SK-N-SH (cell line): ENCODE results near the gene ATP11B. TPM values are rescaled to one million over a fixed set of nuclear protein-coding genes. Genes with fewer than 3 reads are reported as not detected.

Source experiments
- CTCF ChIA-PET: fragments of 300-600, 350-600 bp; formaldehyde crosslinking; extraction: SDS; loops from one replicate; lab custom pipeline; 2021; lab: Yijun Ruan, JAX
- POLR2A ChIA-PET: fragments of 350-600 bp; sonication (Branson Sonifier 250); formaldehyde crosslinking; extraction: SDS; loops from one replicate; lab custom pipeline; 2020; ENCODE audit warnings: antibody characterized with exemption, inconsistent platforms; lab: Yijun Ruan, JAX
- DNase-seq: peaks from one replicate; pipeline ENCODE4 v3.0.0; 2012
- H2AFZ ChIP-seq: fragments of 200-600 bp; sonication (generic); 2 replicates; pipeline ENCODE4 v1.8.1; 2016; ENCODE audit warnings: antibody characterized with exemption, mild to moderate bottlenecking, low read depth
- H3F3A ChIP-seq: fragments of 200-600 bp; sonication (generic); replicated peaks from 2 replicates; pipeline ENCODE3; 2016; ENCODE audit warnings: antibody characterized with exemption, mild to moderate bottlenecking; ENCODE audit not compliant: insufficient read depth
- H3K27ac ChIP-seq, 2 experiments: fragments of 200-500 bp in 1 of 2; fragments of 200-600 bp in 1 of 2; sonication (Bioruptor generic) in 1 of 2; sonication (generic), shearing (Covaris generic) in 1 of 2; 2 replicates each; pipeline versions ENCODE4 v1.5.1 to v1.6.1; 2014 to 2016; ENCODE audit warnings: low read depth in 2 of 2, inconsistent platforms in 1 of 2, low read length in 1 of 2, mild to moderate bottlenecking in 1 of 2, mixed read lengths in 1 of 2
- H3K27me3 ChIP-seq: fragments of 200-600 bp; sonication (generic), shearing (Covaris generic); 2 replicates; pipeline ENCODE4 v1.6.1; 2016; ENCODE audit warnings: mixed run types; ENCODE audit not compliant: insufficient read depth
- H3K36me3 ChIP-seq, 2 experiments: fragments of 200-500 bp in 1 of 2; fragments of 200-600 bp in 1 of 2; sonication (Bioruptor generic) in 1 of 2; sonication (generic) in 1 of 2; replicated peaks in 1 of 2; 2 replicates each; pipeline versions ENCODE3 to v1.5.1; 2014 to 2016; ENCODE audit warnings: low read length in 1 of 2, mild to moderate bottlenecking in 1 of 2; ENCODE audit not compliant: insufficient read depth in 2 of 2, control insufficient read depth in 1 of 2
- H3K4me1 ChIP-seq, 2 experiments: fragments of 200-500 bp in 1 of 2; fragments of 200-600 bp in 1 of 2; sonication (Bioruptor generic) in 1 of 2; sonication (generic), shearing (Covaris generic) in 1 of 2; 2 replicates each; pipeline versions ENCODE4 v1.5.1 to v1.6.1; 2014 to 2016; ENCODE audit warnings: low read depth in 1 of 2, low read length in 1 of 2, mixed run types in 1 of 2; ENCODE audit not compliant: insufficient read depth in 2 of 2, control insufficient read depth in 1 of 2
- H3K4me2 ChIP-seq: fragments of 200-600 bp; sonication (generic), shearing (Covaris generic); 2 replicates; pipeline ENCODE4 v1.6.1; 2017; ENCODE audit warnings: mixed run types
- H3K4me3 ChIP-seq, 2 experiments: fragments of 200-500 bp in 1 of 2; fragments of 200-600 bp in 1 of 2; sonication (Bioruptor generic) in 1 of 2; sonication (generic), shearing (Covaris generic) in 1 of 2; 2 replicates each; pipeline versions ENCODE4 v1.5.1 to v1.8.1; 2014 to 2016; ENCODE audit warnings: low read depth in 2 of 2, inconsistent platforms in 1 of 2, low read length in 1 of 2, mild to moderate bottlenecking in 1 of 2, mixed read lengths in 1 of 2, moderate library complexity in 1 of 2
- H3K79me2 ChIP-seq: fragments of 200-600 bp; sonication (generic); 2 replicates; pipeline ENCODE4 v1.8.1; 2017; ENCODE audit warnings: mild to moderate bottlenecking; ENCODE audit not compliant: insufficient read depth
- H3K9ac ChIP-seq: fragments of 200-600 bp; sonication (generic); 2 replicates; pipeline ENCODE4 v1.6.1; 2017; ENCODE audit warnings: mixed run types
- H3K9me2 ChIP-seq: fragments of 200-600 bp; sonication (generic); 2 replicates; pipeline ENCODE4 v1.6.1; 2017; ENCODE audit warnings: mixed run types
- H3K9me3 ChIP-seq: fragments of 200-600 bp; sonication (generic); 2 replicates; pipeline ENCODE4 v1.6.1; 2017; ENCODE audit warnings: mixed run types, mild to moderate bottlenecking, moderate library complexity
- H4K20me1 ChIP-seq: fragments of 200-600 bp; sonication (generic); 2 replicates; pipeline ENCODE4 v1.6.1; 2017; ENCODE audit warnings: mild to moderate bottlenecking, mixed run types; ENCODE audit not compliant: insufficient read depth
- CHD2 ChIP-seq: fragments of 150-350 bp; IDR thresholded peaks from 2 replicates; pipeline ENCODE4 v1.6.1; 2018; ENCODE audit warnings: low read length; ENCODE audit not compliant: partially characterized antibody
- EP300 ChIP-seq, 2 experiments: IDR thresholded peaks; 2 replicates each; pipeline versions ENCODE4 v1.4.0 to v1.6.1; 2012; ENCODE audit warnings: borderline replicate concordance in 1 of 2, low read depth in 1 of 2, low read length in 1 of 2
- FOSL2 ChIP-seq: IDR thresholded peaks from 2 replicates; pipeline ENCODE4 v1.4.0; 2012; ENCODE audit warnings: low read depth, mild to moderate bottlenecking, moderate library complexity, borderline replicate concordance
- GABPA ChIP-seq: IDR thresholded peaks from 2 replicates; pipeline ENCODE4 v1.4.0; 2012; ENCODE audit warnings: low read depth, mild to moderate bottlenecking
- GATA2 ChIP-seq: sonication (generic); formaldehyde crosslinking; IDR thresholded peaks from 2 replicates; pipeline ENCODE4 v1.5.0; 2020; ENCODE audit warnings: mild to moderate bottlenecking, missing genetic modification reagents
- MXI1 ChIP-seq: IDR thresholded peaks from 2 replicates; pipeline ENCODE4 v1.6.1; 2012; ENCODE audit warnings: mild to moderate bottlenecking, low read depth, low read length, improper control_type of control experiment
- NFIC ChIP-seq: IDR thresholded peaks from 2 replicates; pipeline ENCODE4 v1.4.0; 2012; ENCODE audit warnings: borderline replicate concordance
- REST ChIP-seq: IDR thresholded peaks from 2 replicates; pipeline ENCODE4 v1.6.1; 2012; ENCODE audit warnings: mild to moderate bottlenecking, low read depth, low read length, moderate library complexity
- SIN3A ChIP-seq: IDR thresholded peaks from 2 replicates; pipeline ENCODE4 v1.6.1; 2012; ENCODE audit warnings: low read depth, mild to moderate bottlenecking, low read length, moderate library complexity, borderline replicate concordance
- SMC3 ChIP-seq: IDR thresholded peaks from 2 replicates; pipeline ENCODE4 v1.6.1; 2012; ENCODE audit warnings: low read depth, low read length, improper control_type of control experiment
- TCF12 ChIP-seq: IDR thresholded peaks from 2 replicates; pipeline ENCODE4 v1.4.0; 2012
- WGBS: methylation state at CpG from one replicate; pipeline ENCODE4 v1.1.6; 2017; ENCODE audit warnings: low lambda C conversion rate; 5-methylcytosine and 5-hydroxymethylcytosine counted together
- polyA plus RNA-seq, 3 experiments: library from polyadenylated mRNA; depleted of rRNA; stranded (reverse); fragments of >200 nt; gene quantifications; 2 replicates each; pipeline ENCODE4 v1.2.3, GENCODE V29; 2012
- TF ChIP-seq, protein P1 (sequence below): fragments of 200-600 bp; sonication (generic); IDR thresholded peaks from 2 replicates; pipeline ENCODE4 v1.6.1; 2017; ENCODE audit warnings: antibody characterized with exemption, mild to moderate bottlenecking, moderate library complexity
- TF ChIP-seq, protein P2 (sequence below): IDR thresholded peaks from 2 replicates; pipeline ENCODE4 v1.4.0; 2012; ENCODE audit warnings: low read depth
- TF ChIP-seq, protein P3 (sequence below): IDR thresholded peaks from 2 replicates; pipeline ENCODE4 v1.4.0; 2012; ENCODE audit warnings: low read depth, borderline replicate concordance

ATP11B gene
- polyA plus RNA-seq, 1 of the 3 experiments (the other 2 are of a cell fraction): 8.7 TPM

GRCh38 chr3:182919866-182920357 lies 126.6 kb downstream of the ATP11B start:
- no peak for DNase-seq
- 86% methylated on average over 5 of the region's 5 CpGs for WGBS
- no peak overlapping the region for H3K9ac ChIP-seq
- ChIA-PET CTCF (interaction anchor here (4.3 kb wide), 1 partner anchor 10 kb away, joined by 24 read pairs; no protein-coding TSS in a partner anchor), POLR2A (no interaction called here)
- no peaks in the 10 kb centered on the region for H3K9me2 ChIP-seq
- no peak overlapping the region for H3K4me3 ChIP-seq
- H3K4me2 ChIP-seq: no peak overlapping the region
- no peaks in the 10 kb centered on the region for H3F3A ChIP-seq
- H3K9me3 ChIP-seq: no peaks in the 10 kb centered on the region
- H3K36me3 ChIP-seq: peaks cover 23 to 24% of the 10 kb centered on the region in 2 experiments
- H2AFZ ChIP-seq: no peak overlapping the region
- H4K20me1 ChIP-seq: no peaks in the 10 kb centered on the region
- no peaks in the 10 kb centered on the region for H3K27me3 ChIP-seq
- H3K27ac ChIP-seq: no peak overlapping the region
- H3K4me1 ChIP-seq: peaks cover 0 to 5% of the 10 kb centered on the region in 2 experiments; a peak in 2 of 4 replicates
- H3K79me2 ChIP-seq: no peaks in the 10 kb centered on the region
- TF ChIP-seq GABPA (no peak), EP300 (IDR thresholded peaks at IDR 0.05; ENCODE audit: borderline replicate concordance in 1 of 2, low read depth in 1 of 2, low read length in 1 of 2) (no peak), FOSL2 (no peak), GATA2 (CRISPR knock-in tag) (no peak), NFIC (no peak), TCF12 (no peak), SIN3A (no peak), REST (no peak)

GRCh38 chr3:182920515-182921084 lies 127.3 kb downstream of the ATP11B start:
- DNase-seq: no peak
- Histone ChIP-seq H3K36me3 (peaks cover 18 to 19% of the 10 kb centered on the region in 2 experiments), H4K20me1 (no peaks in the 10 kb centered on the region), H3F3A (no peaks in the 10 kb centered on the region), H3K4me1 (peaks cover 0 to 5% of the 10 kb centered on the region in 2 experiments; a peak in 2 of 4 replicates), H3K4me3 (no peak overlapping the region), H3K79me2 (no peaks in the 10 kb centered on the region), H3K9me3 (no peaks in the 10 kb centered on the region), H3K4me2 (no peak overlapping the region), H3K27me3 (no peaks in the 10 kb centered on the region), H3K9ac (no peak overlapping the region), H3K9me2 (no peaks in the 10 kb centered on the region), H3K27ac (no peak overlapping the region), H2AFZ (no peak overlapping the region)
- CTCF ChIA-PET: interaction anchor here (4.3 kb wide), 1 partner anchor 11 kb away, joined by 24 read pairs; no protein-coding TSS in a partner anchor
- POLR2A ChIA-PET: no interaction called here
- whole genome bisulfite sequencing: 66% methylated on average over 9 of the region's 9 CpGs
- TF ChIP-seq REST: no peak
- TF ChIP-seq, protein P1, sequence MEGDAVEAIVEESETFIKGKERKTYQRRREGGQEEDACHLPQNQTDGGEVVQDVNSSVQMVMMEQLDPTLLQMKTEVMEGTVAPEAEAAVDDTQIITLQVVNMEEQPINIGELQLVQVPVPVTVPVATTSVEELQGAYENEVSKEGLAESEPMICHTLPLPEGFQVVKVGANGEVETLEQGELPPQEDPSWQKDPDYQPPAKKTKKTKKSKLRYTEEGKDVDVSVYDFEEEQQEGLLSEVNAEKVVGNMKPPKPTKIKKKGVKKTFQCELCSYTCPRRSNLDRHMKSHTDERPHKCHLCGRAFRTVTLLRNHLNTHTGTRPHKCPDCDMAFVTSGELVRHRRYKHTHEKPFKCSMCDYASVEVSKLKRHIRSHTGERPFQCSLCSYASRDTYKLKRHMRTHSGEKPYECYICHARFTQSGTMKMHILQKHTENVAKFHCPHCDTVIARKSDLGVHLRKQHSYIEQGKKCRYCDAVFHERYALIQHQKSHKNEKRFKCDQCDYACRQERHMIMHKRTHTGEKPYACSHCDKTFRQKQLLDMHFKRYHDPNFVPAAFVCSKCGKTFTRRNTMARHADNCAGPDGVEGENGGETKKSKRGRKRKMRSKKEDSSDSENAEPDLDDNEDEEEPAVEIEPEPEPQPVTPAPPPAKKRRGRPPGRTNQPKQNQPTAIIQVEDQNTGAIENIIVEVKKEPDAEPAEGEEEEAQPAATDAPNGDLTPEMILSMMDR: no peak
- TF ChIP-seq, protein P2, sequence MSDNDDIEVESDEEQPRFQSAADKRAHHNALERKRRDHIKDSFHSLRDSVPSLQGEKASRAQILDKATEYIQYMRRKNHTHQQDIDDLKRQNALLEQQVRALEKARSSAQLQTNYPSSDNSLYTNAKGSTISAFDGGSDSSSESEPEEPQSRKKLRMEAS: no peak
- TF ChIP-seq CHD2: no peak
- TF ChIP-seq, protein P3, sequence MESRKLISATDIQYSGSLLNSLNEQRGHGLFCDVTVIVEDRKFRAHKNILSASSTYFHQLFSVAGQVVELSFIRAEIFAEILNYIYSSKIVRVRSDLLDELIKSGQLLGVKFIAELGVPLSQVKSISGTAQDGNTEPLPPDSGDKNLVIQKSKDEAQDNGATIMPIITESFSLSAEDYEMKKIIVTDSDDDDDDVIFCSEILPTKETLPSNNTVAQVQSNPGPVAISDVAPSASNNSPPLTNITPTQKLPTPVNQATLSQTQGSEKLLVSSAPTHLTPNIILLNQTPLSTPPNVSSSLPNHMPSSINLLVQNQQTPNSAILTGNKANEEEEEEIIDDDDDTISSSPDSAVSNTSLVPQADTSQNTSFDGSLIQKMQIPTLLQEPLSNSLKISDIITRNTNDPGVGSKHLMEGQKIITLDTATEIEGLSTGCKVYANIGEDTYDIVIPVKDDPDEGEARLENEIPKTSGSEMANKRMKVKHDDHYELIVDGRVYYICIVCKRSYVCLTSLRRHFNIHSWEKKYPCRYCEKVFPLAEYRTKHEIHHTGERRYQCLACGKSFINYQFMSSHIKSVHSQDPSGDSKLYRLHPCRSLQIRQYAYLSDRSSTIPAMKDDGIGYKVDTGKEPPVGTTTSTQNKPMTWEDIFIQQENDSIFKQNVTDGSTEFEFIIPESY: no peak
- TF ChIP-seq SMC3: no peak
- TF ChIP-seq MXI1: no peak
